PFSK-1 (cell line): ENCODE results near the gene KCNIP4.

ENCODE experiments used
- FOXP2 ChIP-seq: optimal IDR thresholded peaks from 2 replicates; pipeline ENCODE3; 2011; ENCODE audit warnings: borderline replicate concordance, control low read depth, inconsistent platforms; ENCODE audit not compliant: insufficient read depth; ENCODE audit errors: extremely low read length, extremely low read depth
- POLR2AphosphoS5 ChIP-seq: IDR thresholded peaks from 2 replicates; pipeline ENCODE4 v1.6.1; 2012; ENCODE audit warnings: low read depth, mild to moderate bottlenecking, control low read depth, low read length, moderate library complexity
- REST ChIP-seq, 2 experiments: IDR thresholded peaks; 2 replicates each; pipeline versions ENCODE4 v1.6.1 to v1.8.0; 2011 to 2012; ENCODE audit warnings: low read depth in 2 of 2, low read length in 2 of 2, control low read depth in 1 of 2, inconsistent platforms in 1 of 2, mild to moderate bottlenecking in 1 of 2, moderate library complexity in 1 of 2; ENCODE audit not compliant: insufficient read depth in 1 of 2
- SIN3A ChIP-seq: IDR thresholded peaks from 2 replicates; pipeline ENCODE4 v1.6.1; 2012; ENCODE audit warnings: mild to moderate bottlenecking, low read length, moderate library complexity, borderline replicate concordance; ENCODE audit not compliant: insufficient read depth
- TAF1 ChIP-seq: IDR thresholded peaks from 2 replicates; pipeline ENCODE4 v1.6.1; 2012; ENCODE audit warnings: low read length, control low read depth, borderline replicate concordance; ENCODE audit not compliant: insufficient read depth

KCNIP4 gene

GRCh38 chr4:21113496-21114223 lies 834.9 kb downstream of the KCNIP4 start:
- TF ChIP-seq REST (IDR thresholded peaks at IDR 0.05; ENCODE audit: insufficient read depth in 1 of 2, low read depth in 2 of 2, low read length in 2 of 2) = no peak
- TF ChIP-seq POLR2AphosphoS5 = no peak
- no peak for TF ChIP-seq TAF1
- no peak for TF ChIP-seq FOXP2
- TF ChIP-seq SIN3A = no peak

GRCh38 chr4:21102667-21103066 lies 845.9 kb downstream of the KCNIP4 start:
- TF ChIP-seq POLR2AphosphoS5 = no peak

GRCh38 chr4:21097865-21098264 lies 850.7 kb downstream of the KCNIP4 start:
- TF ChIP-seq REST (IDR thresholded peaks at IDR 0.05; ENCODE audit: insufficient read depth in 1 of 2, low read depth in 2 of 2, low read length in 2 of 2) (no peak), FOXP2 (no peak), SIN3A (no peak), POLR2AphosphoS5 (no peak), TAF1 (no peak)

GRCh38 chr4:21097026-21097425 lies 851.5 kb downstream of the KCNIP4 start:
- TF ChIP-seq REST (IDR thresholded peaks at IDR 0.05; ENCODE audit: insufficient read depth in 1 of 2, low read depth in 2 of 2, low read length in 2 of 2) = no peak
- TF ChIP-seq SIN3A = no peak
- no peak for TF ChIP-seq POLR2AphosphoS5
- TF ChIP-seq TAF1 = no peak
- no peak for TF ChIP-seq FOXP2

GRCh38 chr4:21092531-21092930 lies 856.0 kb downstream of the KCNIP4 start:
- TF ChIP-seq SIN3A (no peak), FOXP2 (no peak), TAF1 (no peak), POLR2AphosphoS5 (no peak), REST (IDR thresholded peaks at IDR 0.05; ENCODE audit: insufficient read depth in 1 of 2, low read depth in 2 of 2, low read length in 2 of 2) (no peak)
